T-cell (primary cell): ENCODE data around the gene SF3B5. TPM values are rescaled to one million over a fixed set of nuclear protein-coding genes. Genes with fewer than 3 reads are reported as not detected.
"Not testable (repeated sequence)": the region's sequence is repeated elsewhere in the genome, so short reads cannot be mapped to it uniquely, and the experiment has no call there.

Source experiments
- ATAC-seq, 4 experiments: fragments of 200-7000 bp in 3 of 4; fragments of 150-1000 bp in 1 of 4; cut with Tn5 transposase; replicated peaks in 1 of 4; 1 replicate in 3 of 4; 2 replicates in 1 of 4; pipeline ENCODE4 v1.10.0; 2021; ENCODE audit warnings: moderate library complexity in 3 of 4, mild to moderate bottlenecking in 2 of 4, moderate number of reproducible peaks in 1 of 4
- CTCF ChIA-PET, 2 donors: fragments of 300-600 bp; sonication (Branson Sonifier 250); formaldehyde crosslinking; loops; one replicate each; lab custom pipeline; 2022; ENCODE audit warnings: antibody characterized with exemption in 2 of 2; lab: Charles Lee
- POLR2A ChIA-PET, 2 donors: fragments of 300-600 bp; sonication (Branson Sonifier 250); formaldehyde crosslinking; loops; one replicate each; lab custom pipeline; 2022; ENCODE audit warnings: antibody characterized with exemption in 2 of 2; lab: Charles Lee
- DNase-seq, 35 experiments: peaks; one replicate each; pipeline versions ENCODE4 v3.0.0 to v3.0.0-alpha.2; 2013 to 2023
- H3K27ac ChIP-seq: one replicate; pipeline ENCODE4 v1.5.1; 2013; ENCODE audit warnings: low read length
- H3K27me3 ChIP-seq, 2 experiments: replicated peaks in 1 of 2; 1 replicate in 1 of 2; 2 replicates in 1 of 2; pipeline versions ENCODE4 v1.6.1 to v1.7.0; 2013; ENCODE audit warnings: low read length in 1 of 2, mixed read lengths in 1 of 2; ENCODE audit not compliant: control insufficient read depth in 2 of 2, insufficient read depth in 2 of 2; ENCODE audit errors: extremely low read depth in 1 of 2
- H3K36me3 ChIP-seq, 2 donors: 1 replicate in 1 of 2; 2 replicates in 1 of 2; pipeline versions ENCODE4 v1.6.1 to v1.7.0; 2013; ENCODE audit warnings: low read length in 1 of 2; ENCODE audit not compliant: control insufficient read depth in 2 of 2, insufficient read depth in 1 of 2; ENCODE audit errors: extremely low read depth in 1 of 2
- H3K4me1 ChIP-seq, 2 experiments: 1 replicate in 1 of 2; 2 replicates in 1 of 2; pipeline versions ENCODE4 v1.6.1 to v1.7.0; 2013; ENCODE audit warnings: low read length in 2 of 2, mixed read lengths in 1 of 2; ENCODE audit not compliant: insufficient read depth in 2 of 2, control insufficient read depth in 1 of 2; ENCODE audit errors: extremely low read depth in 1 of 2
- H3K4me3 ChIP-seq, 2 donors: 1 replicate in 1 of 2; 2 replicates in 1 of 2; pipeline versions ENCODE4 v1.5.1 to v1.7.0; 2013; ENCODE audit warnings: mild to moderate bottlenecking in 2 of 2, low read length in 1 of 2, moderate library complexity in 1 of 2; ENCODE audit not compliant: control insufficient read depth in 1 of 2; ENCODE audit errors: extremely low read depth in 1 of 2
- H3K9me3 ChIP-seq: 2 replicates; pipeline ENCODE4 v1.7.0; 2013
- H3K27ac Mint-ChIP-seq, 2 donors: one replicate each; pipeline ENCODE4 v1.8.0; 2020 to 2021; ENCODE audit warnings: mild to moderate bottlenecking in 2 of 2, mixed read lengths in 2 of 2
- H3K27me3 Mint-ChIP-seq, 2 donors: one replicate each; pipeline ENCODE4 v1.8.0; 2021 to 2022; ENCODE audit warnings: mixed read lengths in 2 of 2
- H3K36me3 Mint-ChIP-seq: one replicate; pipeline ENCODE4 v1.8.0; 2021; ENCODE audit warnings: mixed read lengths
- H3K4me1 Mint-ChIP-seq, 3 donors: one replicate each; pipeline ENCODE4 v1.8.0; 2020 to 2022; ENCODE audit warnings: mixed read lengths in 3 of 3, mild to moderate bottlenecking in 1 of 3
- H3K4me3 Mint-ChIP-seq, 3 donors: one replicate each; pipeline ENCODE4 v1.8.0; 2020 to 2022; ENCODE audit warnings: mild to moderate bottlenecking in 3 of 3, mixed read lengths in 3 of 3, moderate library complexity in 3 of 3
- H3K9me3 Mint-ChIP-seq, 3 donors: one replicate each; pipeline ENCODE4 v1.8.0; 2020 to 2022; ENCODE audit warnings: mixed read lengths in 3 of 3
- WGBS: methylation state at CpG from one replicate; pipeline ENCODE4 v1.1.5; 2013; ENCODE audit warnings: missing lambda C conversion rate; ENCODE audit not compliant: insufficient coverage; 5-methylcytosine and 5-hydroxymethylcytosine counted together
- total RNA-seq, 35 experiments: library from RNA in 6 of 35; stranded (reverse) in 6 of 35; fragments of 120-200 nt in 1 of 35; gene quantifications; one replicate each; pipeline versions ENCODE4 v1.2.1 to v1.2.4 and lab custom pipeline; 2013 to 2026

SF3B5 gene
- total RNA-seq, 5 donors from 2014 or later (not counting 1 experiment from before 2014, with no cell fraction given): 111 to 125 (median 115) TPM

DNA sequence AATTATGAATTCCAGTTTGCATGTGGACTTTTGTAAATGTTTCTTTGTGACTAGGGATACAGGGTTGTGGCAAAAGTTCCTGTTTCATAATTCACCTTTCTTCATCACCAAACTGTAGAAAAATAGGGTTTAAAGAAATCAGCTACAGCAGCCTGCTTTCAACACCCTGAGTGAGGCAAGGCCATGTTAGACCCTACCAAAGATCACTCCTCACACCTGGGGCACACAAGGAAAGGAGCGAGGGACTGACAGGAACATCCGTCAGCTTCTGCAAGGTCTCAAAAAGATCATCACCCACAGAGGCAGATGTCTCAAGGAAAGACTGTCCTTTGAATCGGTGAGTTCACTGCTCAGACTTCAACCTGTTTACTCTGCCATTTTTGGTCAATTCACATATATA is 44.4 kb upstream of the SF3B5 start:
- 83% methylated on average over 1 of the region's 3 CpGs for WGBS
- Mint-ChIP-seq H3K4me1 (no peaks in the 10 kb centered on the region), H3K9me3 (no peaks in the 10 kb centered on the region)

DNA sequence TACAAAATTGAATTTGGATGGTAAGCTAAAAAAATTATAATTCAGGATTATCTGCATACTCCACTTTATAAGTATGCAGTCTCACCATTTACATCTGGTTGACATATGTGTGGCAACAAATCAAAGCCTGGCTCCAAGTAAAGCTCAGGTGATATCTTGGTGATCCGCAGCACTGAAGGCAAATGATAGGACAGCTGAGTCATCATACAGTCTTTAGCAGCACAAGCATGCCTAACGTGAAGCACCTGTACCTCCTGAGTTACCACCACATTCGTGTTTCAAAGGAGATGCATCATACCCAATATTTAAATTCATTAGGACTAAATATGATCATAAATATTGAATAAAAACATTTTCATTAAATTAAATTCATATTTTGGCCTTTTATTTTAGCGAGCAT is 43.2 kb upstream of the SF3B5 start:
- H3K36me3 Mint-ChIP-seq: no peaks in the 10 kb centered on the region
- POLR2A ChIA-PET: no interaction called here
- 100% methylated on average over 1 of the region's 4 CpGs for WGBS

More for the DNA sequence above, 44.4 kb upstream of the SF3B5 start:
- ChIA-PET POLR2A (no interaction called here), CTCF (no interaction called here)
- no peaks in the 10 kb centered on the region for H3K9me3 ChIP-seq
- Mint-ChIP-seq H3K4me3 (no peak overlapping the region), H3K27ac (no peak overlapping the region), H3K27me3 (no peaks in the 10 kb centered on the region), H3K36me3 (no peaks in the 10 kb centered on the region)
- DNase-seq (no peak), ATAC-seq (no peak)
- no peak overlapping the region for H3K27ac ChIP-seq
- no peaks in the 10 kb centered on the region for H3K4me1 ChIP-seq
- H3K4me3 ChIP-seq: no peak overlapping the region
- H3K27me3 ChIP-seq: no peaks in the 10 kb centered on the region
- H3K36me3 ChIP-seq: no peaks in the 10 kb centered on the region

DNA sequence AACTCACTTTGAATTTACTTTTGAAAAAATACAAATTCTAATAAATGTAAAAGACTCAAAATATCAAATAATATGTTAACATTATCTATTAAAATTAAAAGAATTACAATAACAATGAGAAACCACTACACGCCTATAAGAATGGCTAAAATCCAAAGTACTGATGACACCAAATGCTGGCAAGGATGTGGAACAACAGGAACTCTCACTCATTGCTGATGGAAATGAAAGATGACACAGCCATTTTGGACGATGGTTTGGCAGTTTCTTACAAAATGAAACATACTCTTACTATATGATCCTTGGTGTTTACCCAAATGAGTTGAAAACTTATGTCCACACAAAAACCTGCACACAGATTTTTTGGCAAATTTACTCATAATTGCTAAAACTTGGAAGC is 39.4 kb upstream of the SF3B5 start:
- H3K36me3 ChIP-seq: no peaks in the 10 kb centered on the region
- DNase-seq (no peak), ATAC-seq (no peak)
- Mint-ChIP-seq H3K36me3 (no peaks in the 10 kb centered on the region), H3K4me1 (peaks cover 9 to 14% (median 11%) of the 10 kb centered on the region in 3 donors), H3K27me3 (peaks cover 0 to 3% of the 10 kb centered on the region in 2 donors), H3K4me3 (no peak overlapping the region), H3K9me3 (no peaks in the 10 kb centered on the region), H3K27ac (no peak overlapping the region)
- H3K9me3 ChIP-seq: no peaks in the 10 kb centered on the region
- no peak overlapping the region for H3K4me3 ChIP-seq
- ChIA-PET POLR2A (interaction anchor here (0.5 to 0.6 kb wide), 2 partner anchors 31 to 629 kb away, joined by 5 to 12 read pairs; no protein-coding TSS in a partner anchor), CTCF (no interaction called here)
- H3K27ac ChIP-seq: no peak overlapping the region
- peaks cover 0 to 3% of the 10 kb centered on the region in 2 experiments for H3K4me1 ChIP-seq
- WGBS: no CpG with 5 or more reads among the region's 2 CpGs
- peaks cover 0 to 2% of the 10 kb centered on the region in 2 experiments for H3K27me3 ChIP-seq

More for the DNA sequence above, 43.2 kb upstream of the SF3B5 start:
- Mint-ChIP-seq H3K27ac (no peak overlapping the region), H3K9me3 (no peaks in the 10 kb centered on the region), H3K4me3 (no peak overlapping the region), H3K4me1 (no peaks in the 10 kb centered on the region), H3K27me3 (no peaks in the 10 kb centered on the region)
- Histone ChIP-seq H3K4me3 (no peak overlapping the region), H3K27ac (no peak overlapping the region), H3K36me3 (no peaks in the 10 kb centered on the region), H3K27me3 (no peaks in the 10 kb centered on the region), H3K4me1 (no peaks in the 10 kb centered on the region), H3K9me3 (no peaks in the 10 kb centered on the region)
- DNase-seq (no peak), ATAC-seq (no peak)
- CTCF ChIA-PET: no interaction called here

DNA sequence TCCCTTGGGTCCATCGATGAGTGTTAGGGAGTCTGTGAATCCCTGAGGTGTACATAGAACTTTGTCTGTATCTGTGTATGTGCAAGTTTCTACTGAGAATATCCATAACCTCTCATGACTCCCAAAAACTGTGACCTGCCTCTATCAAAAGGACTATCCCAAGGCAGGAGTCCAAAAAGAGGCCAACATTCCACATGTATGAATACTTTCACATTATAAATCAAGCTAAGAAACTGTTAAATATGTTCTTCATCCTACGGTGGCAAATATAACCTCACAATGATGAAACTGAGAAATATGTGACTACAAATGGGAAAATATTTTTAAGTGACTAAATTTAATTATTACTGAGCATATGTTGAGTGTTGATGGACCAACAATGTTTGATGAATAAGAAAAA is 38.8 kb upstream of the SF3B5 start:
- H3K36me3 ChIP-seq: no peaks in the 10 kb centered on the region
- peaks cover 0 to 3% of the 10 kb centered on the region in 2 donors for H3K27me3 Mint-ChIP-seq
- H3K9me3 Mint-ChIP-seq: no peaks in the 10 kb centered on the region
- no peaks in the 10 kb centered on the region for H3K9me3 ChIP-seq
- WGBS: no CpG with 5 or more reads among the region's 2 CpGs
- H3K4me3 ChIP-seq: no peak overlapping the region
- peaks cover 0 to 3% of the 10 kb centered on the region in 2 experiments for H3K4me1 ChIP-seq
- no peak overlapping the region for H3K27ac Mint-ChIP-seq
- ChIA-PET CTCF (no interaction called here), POLR2A (interaction anchor here in 1 of 2 donors (0.6 kb wide), 1 partner anchor 31 kb away, joined by 5 read pairs; no protein-coding TSS in a partner anchor)
- no peaks in the 10 kb centered on the region for H3K36me3 Mint-ChIP-seq
- peaks cover 0 to 2% of the 10 kb centered on the region in 2 experiments for H3K27me3 ChIP-seq
- no peak overlapping the region for H3K27ac ChIP-seq
- ATAC-seq: no peak
- DNase-seq: no peak
- peaks cover 9 to 14% (median 11%) of the 10 kb centered on the region in 3 donors for H3K4me1 Mint-ChIP-seq
- H3K4me3 Mint-ChIP-seq: no peak overlapping the region

DNA sequence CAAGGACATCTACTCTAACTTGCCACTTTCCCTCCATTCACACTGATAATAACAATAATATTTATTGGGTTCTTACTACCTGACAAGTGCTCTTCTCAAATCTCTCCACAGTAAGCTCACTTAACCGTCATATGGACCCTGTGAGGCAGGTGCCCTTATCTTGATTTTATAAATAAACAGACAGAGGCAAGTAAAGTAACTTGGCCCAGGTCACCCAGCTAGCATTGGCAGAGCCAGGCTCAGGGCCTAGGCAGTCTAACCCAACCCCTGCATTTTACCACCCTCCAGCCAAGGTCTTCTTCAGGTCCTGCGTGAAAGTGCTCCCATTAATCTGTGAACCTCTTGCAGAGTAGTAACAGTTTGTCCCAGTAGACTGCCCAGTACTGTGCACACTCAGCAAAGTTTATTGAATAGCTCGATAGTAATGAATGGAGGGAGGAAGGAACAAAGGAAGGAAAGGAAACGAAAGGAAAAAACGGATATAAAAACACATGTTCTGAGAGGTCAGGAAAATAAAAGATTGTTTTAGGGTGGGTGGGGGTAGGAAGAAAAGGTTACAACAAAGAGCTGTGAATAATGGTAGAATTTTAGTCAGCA is 38.0 kb upstream of the SF3B5 start:
- ChIA-PET POLR2A (no interaction called here), CTCF (interaction anchor here in 1 of 2 donors (0.5 kb wide), 1 partner anchor 157 kb away, joined by 3 read pairs; no protein-coding TSS in a partner anchor)
- DNase-seq (no peak), ATAC-seq (no peak)
- Histone ChIP-seq H3K27me3 (peaks cover 0 to 2% of the 10 kb centered on the region in 2 experiments), H3K4me3 (no peak overlapping the region), H3K4me1 (peaks cover 0 to 3% of the 10 kb centered on the region in 2 experiments), H3K27ac (no peak overlapping the region), H3K9me3 (no peaks in the 10 kb centered on the region), H3K36me3 (no peaks in the 10 kb centered on the region)
- H3K36me3 Mint-ChIP-seq: no peaks in the 10 kb centered on the region
- H3K27me3 Mint-ChIP-seq: peaks cover 2 to 3% of the 10 kb centered on the region in 2 donors
- no peak overlapping the region for H3K27ac Mint-ChIP-seq
- H3K9me3 Mint-ChIP-seq: no peaks in the 10 kb centered on the region
- H3K4me1 Mint-ChIP-seq: peaks cover 9 to 16% (median 11%) of the 10 kb centered on the region in 3 donors
- WGBS: 100% methylated on average over 3 of the region's 5 CpGs
- H3K4me3 Mint-ChIP-seq: no peak overlapping the region

DNA sequence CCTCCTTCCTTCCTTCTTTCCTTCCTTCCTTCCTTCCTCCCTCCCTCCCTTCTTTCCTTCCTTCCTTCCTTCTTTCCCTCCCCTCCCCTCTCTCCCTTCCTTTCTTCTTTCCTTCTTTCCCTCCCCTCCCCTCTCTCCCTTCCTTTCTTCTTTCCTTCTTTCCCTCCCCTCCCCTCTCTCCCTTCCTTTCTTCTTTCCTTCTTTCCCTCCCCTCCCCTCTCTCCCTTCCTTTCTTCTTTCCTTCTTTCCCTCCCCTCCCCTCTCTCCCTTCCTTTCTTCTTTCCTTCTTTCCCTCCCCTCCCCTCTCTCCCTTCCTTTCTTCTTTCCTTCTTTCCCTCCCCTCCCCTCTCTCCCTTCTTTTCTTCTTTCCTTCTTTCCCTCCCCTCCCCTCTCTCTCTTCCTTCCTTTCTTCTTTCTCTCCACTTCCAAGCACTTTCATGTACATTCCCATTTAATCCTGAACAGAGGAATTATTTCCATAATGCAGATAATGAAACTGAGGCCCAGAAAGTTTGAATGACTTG is 36.9 kb upstream of the SF3B5 start:
- H3K27me3 ChIP-seq, H3K9me3 Mint-ChIP-seq, H3K27me3 Mint-ChIP-seq, H3K27ac Mint-ChIP-seq, H3K9me3 ChIP-seq, ATAC-seq, H3K4me3 ChIP-seq, DNase-seq, H3K4me3 Mint-ChIP-seq, H3K36me3 ChIP-seq, H3K4me1 ChIP-seq, POLR2A ChIA-PET, H3K27ac ChIP-seq, H3K36me3 Mint-ChIP-seq: not testable (repeated sequence)
- peaks cover 9 to 16% (median 11%) of the 10 kb centered on the region in 3 donors for H3K4me1 Mint-ChIP-seq
- CTCF ChIA-PET: interaction anchor here in 1 of 2 donors (0.7 kb wide), 1 partner anchor 11 kb away, joined by 3 read pairs; no protein-coding TSS in a partner anchor
